WERI-Rb-1 (cell line): Measurements from ENCODE around the gene PROZ.

Source experiments
- DNase-seq: peaks from one replicate; pipeline ENCODE4 v3.0.0-alpha.2; 2020
- H3K27ac ChIP-seq: fragments of 250-450 bp; sonication (Bioruptor Pico); 2 replicates; pipeline ENCODE4 v1.5.1; 2020; ENCODE audit warnings: mild to moderate bottlenecking, moderate library complexity
- H3K27me3 ChIP-seq: fragments of 250-450 bp; sonication (Bioruptor Pico); 2 replicates; pipeline ENCODE4 v1.5.1; 2021; ENCODE audit warnings: mild to moderate bottlenecking, low read depth, moderate library complexity; ENCODE audit not compliant: insufficient read depth, severe bottlenecking
- H3K36me3 ChIP-seq: fragments of 250-450 bp; sonication (Bioruptor Pico); 2 replicates; pipeline ENCODE4 v1.5.1; 2020; ENCODE audit warnings: mild to moderate bottlenecking, moderate library complexity
- H3K4me3 ChIP-seq: 2 replicates; pipeline ENCODE4 v1.5.1; 2011; ENCODE audit warnings: low read depth, mild to moderate bottlenecking, control low read depth, low read length
- H3K9me3 ChIP-seq: fragments of 250-450 bp; sonication (Bioruptor Pico); 2 replicates; pipeline ENCODE4 v1.5.1; 2021; ENCODE audit warnings: mild to moderate bottlenecking, moderate library complexity; ENCODE audit not compliant: severe bottlenecking
- TF ChIP-seq, protein P1 (sequence below): IDR thresholded peaks from 2 replicates; pipeline ENCODE4 v1.5.1; 2011; ENCODE audit warnings: low read depth, mild to moderate bottlenecking, control low read depth, inconsistent platforms, low read length

The PROZ gene

DNA sequence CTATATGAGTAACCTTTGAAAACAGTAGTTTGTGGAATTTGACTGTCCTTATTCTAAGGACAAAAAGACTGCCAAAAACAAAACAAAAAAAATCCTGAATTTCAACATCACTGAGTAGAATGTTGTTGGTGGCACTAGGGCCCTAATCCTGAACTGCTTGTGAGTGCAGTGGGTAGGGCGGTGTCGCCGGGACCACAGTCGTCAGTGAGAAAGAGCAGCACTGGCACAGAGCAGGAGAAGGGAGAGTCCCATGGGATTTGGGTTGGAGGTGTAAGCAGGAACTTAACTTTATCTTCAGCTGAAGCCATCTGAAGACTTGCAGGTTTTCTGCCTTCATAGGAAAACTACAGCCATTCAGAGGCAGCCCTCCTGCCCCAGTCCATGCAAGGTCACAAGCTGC lies 44.5 kb downstream of the PROZ start:
- H3K36me3 ChIP-seq, result peaks cover 87% of the 10 kb centered on the region
- no peak for DNase-seq
- no peak overlapping the region for H3K4me3 ChIP-seq
- TF ChIP-seq, protein P1, sequence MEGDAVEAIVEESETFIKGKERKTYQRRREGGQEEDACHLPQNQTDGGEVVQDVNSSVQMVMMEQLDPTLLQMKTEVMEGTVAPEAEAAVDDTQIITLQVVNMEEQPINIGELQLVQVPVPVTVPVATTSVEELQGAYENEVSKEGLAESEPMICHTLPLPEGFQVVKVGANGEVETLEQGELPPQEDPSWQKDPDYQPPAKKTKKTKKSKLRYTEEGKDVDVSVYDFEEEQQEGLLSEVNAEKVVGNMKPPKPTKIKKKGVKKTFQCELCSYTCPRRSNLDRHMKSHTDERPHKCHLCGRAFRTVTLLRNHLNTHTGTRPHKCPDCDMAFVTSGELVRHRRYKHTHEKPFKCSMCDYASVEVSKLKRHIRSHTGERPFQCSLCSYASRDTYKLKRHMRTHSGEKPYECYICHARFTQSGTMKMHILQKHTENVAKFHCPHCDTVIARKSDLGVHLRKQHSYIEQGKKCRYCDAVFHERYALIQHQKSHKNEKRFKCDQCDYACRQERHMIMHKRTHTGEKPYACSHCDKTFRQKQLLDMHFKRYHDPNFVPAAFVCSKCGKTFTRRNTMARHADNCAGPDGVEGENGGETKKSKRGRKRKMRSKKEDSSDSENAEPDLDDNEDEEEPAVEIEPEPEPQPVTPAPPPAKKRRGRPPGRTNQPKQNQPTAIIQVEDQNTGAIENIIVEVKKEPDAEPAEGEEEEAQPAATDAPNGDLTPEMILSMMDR, result no peak
- no peaks in the 10 kb centered on the region for H3K27me3 ChIP-seq
- no peaks in the 10 kb centered on the region for H3K9me3 ChIP-seq
- no peak overlapping the region for H3K27ac ChIP-seq

DNA sequence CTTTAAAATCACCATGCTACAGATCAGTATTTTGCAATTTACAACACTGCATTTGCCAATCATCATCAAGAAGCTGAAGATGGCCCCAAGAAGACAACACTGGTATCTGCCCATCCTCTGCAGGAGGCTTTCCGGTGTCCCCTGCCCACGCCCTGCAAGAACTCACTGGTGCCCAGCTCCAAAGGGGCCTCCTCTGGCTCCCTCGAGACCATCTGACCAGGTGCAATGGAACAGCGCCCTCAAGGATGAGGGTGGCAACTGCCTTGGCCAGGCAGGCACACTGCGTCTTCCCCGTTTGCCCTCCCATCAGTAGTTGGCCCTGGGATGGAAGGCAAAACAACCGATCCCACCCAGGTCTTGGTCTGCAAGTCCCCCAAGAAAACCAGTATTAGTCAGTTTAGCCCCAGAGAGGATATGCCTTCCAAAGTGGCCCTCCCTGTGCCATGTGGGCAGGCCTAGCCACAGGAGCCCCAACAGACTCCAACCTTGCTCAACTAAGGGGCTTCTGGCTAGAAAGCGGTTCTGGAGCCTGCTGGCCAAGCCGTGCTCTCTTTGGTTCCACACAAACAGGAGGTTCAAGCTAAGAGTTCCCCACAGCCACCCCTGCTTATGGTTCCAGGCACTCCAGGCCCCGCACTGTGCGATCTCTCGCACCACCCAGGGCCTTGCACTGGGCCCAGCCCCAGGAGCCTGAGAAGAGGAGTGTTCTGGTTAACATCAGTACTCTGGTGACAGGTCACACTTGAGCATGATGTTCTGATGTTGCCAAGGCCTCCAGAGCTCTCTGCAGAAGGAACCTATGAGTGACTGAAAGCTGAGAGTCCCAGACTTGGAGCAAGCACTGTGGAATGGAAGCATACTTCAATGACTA lies 45.3 kb downstream of the PROZ start:
- TF ChIP-seq, protein P1, result no peak
- Histone ChIP-seq H3K36me3 (peaks cover 84% of the 10 kb centered on the region), H3K4me3 (no peak overlapping the region), H3K9me3 (no peaks in the 10 kb centered on the region), H3K27ac (no peak overlapping the region), H3K27me3 (no peaks in the 10 kb centered on the region)
- DNase-seq, result no peak

DNA sequence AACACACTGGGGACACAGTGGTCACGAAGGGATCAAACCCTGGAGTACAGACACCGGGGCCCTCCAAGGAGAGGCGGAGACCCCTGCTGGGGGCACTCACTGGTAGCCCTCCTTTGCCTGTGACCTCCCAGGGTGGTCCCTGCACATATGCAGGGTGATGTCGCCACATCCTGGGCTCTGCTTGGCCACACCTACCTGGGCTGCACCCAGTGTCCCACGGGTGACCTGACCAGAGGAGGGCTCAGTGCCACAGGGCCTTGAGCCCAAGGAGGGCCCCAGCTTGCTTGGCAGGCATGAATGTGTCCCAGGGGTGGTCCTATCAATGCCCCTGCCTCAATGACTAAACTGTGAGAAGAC lies 45.9 kb downstream of the PROZ start:
- H3K27ac ChIP-seq, result no peak overlapping the region
- H3K36me3 ChIP-seq, result peaks cover 78% of the 10 kb centered on the region

DNA sequence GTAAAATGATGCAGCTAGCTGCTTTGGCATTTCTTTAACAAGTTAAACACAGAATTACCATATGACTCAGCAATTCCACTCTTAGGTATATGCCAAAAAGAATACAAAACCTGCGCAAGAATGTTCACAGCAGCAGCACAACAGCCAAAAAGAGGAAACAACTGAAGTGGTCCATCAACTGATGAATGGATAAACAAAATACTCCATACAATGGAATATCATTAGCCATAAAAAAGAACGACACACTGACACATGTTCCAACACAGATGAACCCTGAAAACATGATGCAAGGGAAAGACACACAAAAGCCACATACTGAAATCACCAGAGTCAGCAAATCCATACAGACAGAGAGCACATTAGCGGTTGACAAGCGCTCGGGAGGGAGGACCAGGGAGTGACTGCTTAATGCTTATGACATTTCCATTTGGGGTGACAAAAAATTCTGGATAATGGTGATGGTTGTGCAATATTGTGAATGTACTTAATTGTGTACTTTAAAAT lies 47.0 kb downstream of the PROZ start:
- Histone ChIP-seq H3K36me3 (peaks cover 66% of the 10 kb centered on the region), H3K27ac (no peak overlapping the region)
- no peak for DNase-seq

More for the DNA sequence above, 45.9 kb downstream of the PROZ start:
- DNase-seq, result no peak
- TF ChIP-seq, protein P1, result no peak
- Histone ChIP-seq H3K4me3 (no peak overlapping the region), H3K27me3 (no peaks in the 10 kb centered on the region), H3K9me3 (no peaks in the 10 kb centered on the region)

DNA sequence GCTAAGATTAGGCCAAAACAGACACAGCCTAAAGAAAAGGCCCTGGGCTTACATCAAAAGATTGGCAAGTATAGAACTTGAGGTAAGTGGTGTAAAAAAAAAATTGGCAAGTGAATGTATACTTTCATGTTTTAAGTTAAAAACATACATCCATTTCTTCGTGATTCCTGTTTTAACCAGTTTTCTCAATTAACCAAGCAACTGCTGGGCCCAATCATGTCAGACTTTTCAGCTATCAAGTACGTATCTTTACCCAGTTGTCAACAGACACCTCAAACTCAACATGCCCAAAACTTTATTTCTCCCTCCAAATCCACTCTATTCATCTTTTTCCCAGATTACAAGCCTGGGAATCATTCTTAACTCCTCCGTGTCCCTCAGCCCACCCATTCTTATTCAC lies 49.0 kb downstream of the PROZ start:
- Histone ChIP-seq H3K27ac (peak overlapping the region; percentile 99), H3K9me3 (no peaks in the 10 kb centered on the region), H3K27me3 (no peaks in the 10 kb centered on the region), H3K4me3 (peak overlapping the region; percentile 89), H3K36me3 (peaks cover 70% of the 10 kb centered on the region)
- DNase-seq, result no peak
- TF ChIP-seq, protein P1, result no peak

More for the DNA sequence above, 47.0 kb downstream of the PROZ start:
- TF ChIP-seq, protein P1, result no peak
- no peaks in the 10 kb centered on the region for H3K27me3 ChIP-seq
- H3K4me3 ChIP-seq, result no peak overlapping the region
- no peaks in the 10 kb centered on the region for H3K9me3 ChIP-seq
